Stimulated activated naive CD8-positive, alpha-beta T cell treated with anti-CD3 and anti-CD28 coated beads, Interleukin-15, Interleukin-2, amounts not matched to agents 100 U/mL and 50 U/mL, for 24 hours (primary cell): ENCODE measurements around the gene GPR37L1.
"Not testable (repeated sequence)": the region's sequence is repeated elsewhere in the genome, so short reads cannot be mapped to it uniquely, and the experiment has no call there.

Experiments used
- ATAC-seq: fragments of 150-1000 bp; cut with Tn5 transposase; one replicate; pipeline ENCODE4 v1.10.0; 2021
- DNase-seq: peaks from one replicate; pipeline ENCODE4 v3.0.0; 2021

The GPR37L1 gene

GRCh38 chr1:202170726-202171125 lies 48.0 kb downstream of the GPR37L1 start:
- ATAC-seq, result no peak
- no peak for DNase-seq

DNA sequence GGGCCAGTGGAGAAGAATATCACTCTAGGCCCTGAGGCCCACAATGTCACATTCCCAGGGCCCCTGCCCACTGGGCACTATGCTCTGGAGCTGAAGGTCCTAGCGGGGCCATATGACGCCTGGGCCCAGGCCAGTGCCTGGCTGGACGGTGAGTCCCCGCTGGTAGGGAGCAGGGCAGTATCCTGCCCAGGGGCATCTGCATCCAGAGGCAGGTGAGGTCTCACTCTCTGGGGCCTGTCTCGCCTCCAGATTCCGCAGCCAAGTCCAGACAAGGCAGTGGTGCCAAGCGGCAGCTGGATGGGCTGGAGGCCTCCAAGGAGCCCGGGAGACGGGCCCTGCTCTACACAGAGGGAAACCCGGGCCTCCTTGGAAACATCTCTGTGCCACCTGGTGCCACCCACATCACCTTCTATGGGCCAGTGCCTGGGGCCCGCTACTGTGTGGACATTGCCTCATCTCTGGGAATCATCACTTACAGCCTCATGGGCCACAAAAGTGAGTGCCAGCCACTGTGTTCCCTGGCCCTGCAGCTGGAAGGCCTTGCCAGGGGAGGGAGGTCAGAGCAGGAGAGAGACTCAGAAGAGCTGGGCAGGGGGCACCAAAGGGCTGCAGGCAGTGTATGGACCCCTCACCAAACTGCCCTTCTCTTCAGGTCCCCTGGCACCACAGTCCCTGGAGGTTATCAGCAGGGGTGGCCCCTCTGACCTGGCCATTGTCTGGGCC lies 48.7 kb downstream of the GPR37L1 start:
- DNase-seq, result no peak
- ATAC-seq, result no peak

DNA sequence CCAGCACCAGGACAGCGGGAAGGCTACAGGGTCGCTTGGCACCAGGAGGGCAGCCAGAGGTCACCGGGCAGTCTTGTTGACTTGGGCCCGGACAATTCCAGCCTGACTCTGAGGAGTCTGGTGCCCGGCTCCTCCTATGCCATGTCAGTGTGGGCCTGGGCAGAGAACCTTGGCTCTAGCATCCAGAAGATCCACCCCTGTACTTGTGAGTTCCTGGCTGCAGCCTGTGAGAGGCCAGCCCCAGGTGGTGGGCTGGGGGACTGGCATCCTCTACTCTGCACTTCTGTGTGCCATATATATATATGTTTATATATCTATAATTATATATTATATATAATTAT lies 49.3 kb downstream of the GPR37L1 start:
- DNase-seq (no peak), ATAC-seq (peak; percentile 34)

GRCh38 chr1:202173993-202174392 lies 51.3 kb downstream of the GPR37L1 start:
- ATAC-seq, result no peak
- DNase-seq, result no peak

GRCh38 chr1:202176949-202177927 lies 54.5 kb downstream of the GPR37L1 start:
- no peak for ATAC-seq
- no peak for DNase-seq

DNA sequence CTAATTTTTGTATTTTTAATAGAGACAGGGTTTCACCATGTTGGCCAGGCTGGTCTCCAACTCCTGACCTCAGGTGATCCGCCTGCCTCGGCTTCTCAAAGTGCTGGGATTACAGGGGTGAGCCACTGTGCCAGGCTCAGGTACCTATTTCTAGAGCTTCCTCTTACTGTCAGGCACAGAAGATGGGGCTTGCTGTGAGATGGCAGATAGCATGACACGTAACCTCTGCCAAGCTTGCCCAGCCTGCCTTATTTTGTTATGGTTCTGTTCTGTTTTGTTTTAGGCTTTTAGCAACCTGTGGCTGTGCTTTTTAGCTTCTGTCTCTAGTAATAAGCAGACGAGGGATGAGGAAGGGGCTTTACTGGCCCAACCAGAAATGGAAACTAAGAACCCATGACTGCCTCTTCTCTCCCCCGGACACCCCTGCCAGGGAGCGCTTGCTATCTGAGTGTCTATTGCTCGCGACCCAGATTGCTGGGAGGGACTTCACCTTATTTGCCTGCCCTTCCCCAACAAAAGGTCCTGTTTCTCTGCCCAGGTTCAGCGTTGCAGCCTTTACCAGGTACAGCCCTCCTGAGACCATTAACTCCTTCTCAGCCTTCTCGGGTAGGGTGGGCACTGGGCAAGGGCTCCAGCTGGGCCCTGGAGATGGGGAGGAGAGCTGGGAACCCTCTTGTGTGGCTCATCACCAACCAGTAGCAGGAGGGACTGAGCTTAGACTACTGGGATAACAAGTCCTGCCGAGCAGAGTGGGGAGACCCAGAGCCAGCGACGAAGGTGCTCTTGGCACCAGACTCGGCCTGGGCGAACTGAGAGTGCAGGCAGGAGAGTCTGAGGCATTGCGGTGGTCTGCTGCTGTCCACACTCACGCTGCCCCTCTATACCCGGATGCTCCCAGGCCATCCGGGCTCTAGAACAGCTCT lies 57.4 kb downstream of the GPR37L1 start:
- no peak for DNase-seq
- no peak for ATAC-seq

DNA sequence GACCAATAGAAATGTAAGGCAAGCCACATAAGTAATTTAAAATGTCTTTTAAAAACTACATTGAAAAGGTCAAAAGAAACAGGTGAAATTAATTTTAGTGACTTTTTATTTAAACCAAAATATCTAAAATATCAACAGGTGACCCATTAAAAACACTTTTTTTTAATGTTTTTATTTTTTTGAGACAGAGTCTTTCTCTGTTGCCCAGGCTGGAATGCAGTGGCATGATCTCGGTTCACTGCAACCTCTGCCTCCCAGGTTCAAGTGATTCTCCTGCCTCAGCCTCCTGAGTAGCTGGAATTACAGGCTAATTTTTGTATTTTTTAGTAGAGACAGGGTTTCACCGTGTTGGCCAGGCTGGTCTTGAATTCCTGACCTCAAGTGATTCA lies 58.0 kb downstream of the GPR37L1 start:
- not testable (repeated sequence) for DNase-seq, ATAC-seq

DNA sequence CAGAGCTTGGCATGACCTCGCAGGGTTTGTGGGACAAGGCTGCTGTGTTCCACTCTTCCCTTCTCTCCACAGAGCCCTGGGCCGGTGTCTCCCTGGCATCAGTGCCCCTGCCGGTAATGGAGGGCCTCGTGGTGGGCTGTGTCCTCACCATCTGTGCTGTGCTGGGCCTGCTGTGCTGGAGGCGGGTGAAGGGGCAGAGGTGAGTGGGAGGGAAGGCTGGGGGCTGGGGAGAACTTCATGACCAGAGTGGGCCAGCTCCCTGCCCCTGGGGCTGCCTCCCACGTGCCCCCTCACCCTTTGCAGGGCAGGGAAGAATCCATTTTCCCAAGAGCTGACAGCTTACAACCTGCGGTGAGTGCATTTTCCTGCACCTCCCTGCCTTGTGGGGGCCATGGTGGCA lies 58.9 kb downstream of the GPR37L1 start:
- DNase-seq (no peak), ATAC-seq (no peak)

- no peak for ATAC-seq
- DNase-seq, result no peak
Observed at GRCh38 chr1:202182040-202182877, 59.5 kb downstream of the GPR37L1 start.
